ENCODE results near the gene CSNK1D. TPM values are rescaled to one million over a fixed set of nuclear protein-coding genes. Genes with fewer than 3 reads are reported as not detected.

Gene CSNK1D
- total RNA-seq, 4 donors from 2014 or later, result 148 to 232 (median 215) TPM

DNA sequence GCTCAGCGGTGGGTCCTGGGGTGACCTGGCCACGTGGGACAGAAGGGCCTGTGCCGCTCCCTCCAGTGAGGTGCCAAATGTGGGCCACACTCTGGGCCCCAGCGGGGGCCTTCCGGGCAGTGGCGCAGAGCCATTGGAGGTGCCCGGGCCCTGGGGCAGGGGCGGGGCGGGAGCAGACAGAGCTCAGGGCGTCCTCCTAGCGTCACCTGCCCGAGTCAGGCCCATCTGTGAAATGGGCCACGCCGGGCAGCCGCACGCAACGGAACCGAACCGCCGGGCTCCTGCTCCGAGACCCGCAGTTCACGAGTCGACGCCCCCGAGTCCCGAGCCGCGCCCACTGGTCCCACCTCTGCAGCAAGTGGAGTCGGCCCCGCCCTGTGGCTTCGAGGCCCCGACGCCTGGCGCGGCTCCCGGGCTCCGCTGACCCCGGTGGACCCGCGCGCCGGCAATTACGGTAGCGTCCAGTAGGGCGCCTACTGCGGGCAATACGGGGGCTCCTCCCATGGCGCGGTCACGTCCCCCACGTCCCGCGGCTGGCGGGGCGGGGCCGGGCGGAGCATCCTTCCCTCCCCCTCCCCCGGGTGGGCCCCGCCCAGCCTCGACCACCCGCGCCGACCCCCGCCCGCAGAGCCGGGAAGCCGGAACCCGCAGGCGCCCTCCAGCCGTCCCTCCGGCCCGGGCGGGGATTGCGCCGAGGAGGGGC is 42.7 kb downstream of the CSNK1D start:
- peak; percentile 74 to 93 (median 92) for DNase-seq
- peaks cover 0 to 64% (median 29%) of the 10 kb centered on the region in 4 donors for H3K4me1 ChIP-seq
- no peaks in the 10 kb centered on the region for H3K27me3 ChIP-seq
- H3K9me3 ChIP-seq, result no peaks in the 10 kb centered on the region
- TF ChIP-seq, protein P1, sequence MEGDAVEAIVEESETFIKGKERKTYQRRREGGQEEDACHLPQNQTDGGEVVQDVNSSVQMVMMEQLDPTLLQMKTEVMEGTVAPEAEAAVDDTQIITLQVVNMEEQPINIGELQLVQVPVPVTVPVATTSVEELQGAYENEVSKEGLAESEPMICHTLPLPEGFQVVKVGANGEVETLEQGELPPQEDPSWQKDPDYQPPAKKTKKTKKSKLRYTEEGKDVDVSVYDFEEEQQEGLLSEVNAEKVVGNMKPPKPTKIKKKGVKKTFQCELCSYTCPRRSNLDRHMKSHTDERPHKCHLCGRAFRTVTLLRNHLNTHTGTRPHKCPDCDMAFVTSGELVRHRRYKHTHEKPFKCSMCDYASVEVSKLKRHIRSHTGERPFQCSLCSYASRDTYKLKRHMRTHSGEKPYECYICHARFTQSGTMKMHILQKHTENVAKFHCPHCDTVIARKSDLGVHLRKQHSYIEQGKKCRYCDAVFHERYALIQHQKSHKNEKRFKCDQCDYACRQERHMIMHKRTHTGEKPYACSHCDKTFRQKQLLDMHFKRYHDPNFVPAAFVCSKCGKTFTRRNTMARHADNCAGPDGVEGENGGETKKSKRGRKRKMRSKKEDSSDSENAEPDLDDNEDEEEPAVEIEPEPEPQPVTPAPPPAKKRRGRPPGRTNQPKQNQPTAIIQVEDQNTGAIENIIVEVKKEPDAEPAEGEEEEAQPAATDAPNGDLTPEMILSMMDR (IDR thresholded peaks at IDR 0.05), result peak; percentile 59 to 74 (median 69)
- TF ChIP-seq POLR2A (IDR thresholded peaks at IDR 0.05), result no peak
- no peaks in the 10 kb centered on the region for H3K36me3 ChIP-seq
- H3K4me3 ChIP-seq, result peak overlapping the region; percentile 60 to 89 (median 69)
- peak overlapping the region; percentile 95 to 99 (median 96) for H3K27ac ChIP-seq

DNA sequence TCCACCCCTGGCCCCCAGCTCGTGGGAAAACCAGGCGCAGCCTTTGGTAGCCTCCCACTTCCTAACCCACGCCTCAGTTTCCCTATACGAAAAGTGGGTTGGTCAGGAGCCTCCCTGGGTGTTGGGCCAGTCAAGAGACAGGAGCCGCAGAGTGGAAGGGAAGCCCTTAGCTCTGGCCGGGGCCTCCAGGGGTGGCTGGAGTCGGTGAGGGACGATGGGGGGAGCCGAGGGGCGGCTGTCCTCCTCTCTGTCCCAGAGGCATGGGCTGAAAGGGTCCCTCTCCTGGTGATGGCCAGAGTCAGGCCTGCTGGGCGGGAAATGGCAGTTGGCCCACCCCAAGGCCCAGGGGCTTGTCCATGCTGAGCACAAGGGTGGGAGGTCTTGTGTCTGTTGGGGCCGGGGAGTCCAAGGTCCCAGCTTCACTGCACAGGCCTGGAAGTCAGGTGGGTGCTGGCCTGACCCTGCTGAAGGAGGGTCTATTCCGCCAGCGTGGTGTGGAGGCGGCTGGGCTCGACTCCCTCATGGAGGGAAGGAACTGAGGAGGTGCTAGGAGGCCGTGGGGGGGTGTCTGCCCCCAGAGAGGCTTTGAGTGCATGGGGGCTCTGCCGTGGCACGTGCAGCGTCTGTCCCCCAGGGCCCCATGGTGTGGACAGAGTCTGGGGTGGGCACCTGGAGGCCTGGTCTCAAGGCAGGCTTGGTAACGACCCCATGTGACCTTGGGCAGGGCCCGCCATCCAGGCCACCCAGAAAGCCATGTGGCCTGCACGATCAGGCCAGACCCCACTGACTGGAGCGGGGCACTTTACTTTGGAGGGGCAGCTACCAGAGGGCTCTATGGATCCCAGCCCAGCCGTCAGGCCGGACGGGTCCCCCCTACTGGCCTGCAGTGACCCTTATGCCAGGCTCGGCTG is 43.5 kb downstream of the CSNK1D start:
- TF ChIP-seq POLR2A (IDR thresholded peaks at IDR 0.05), result no peak
- TF ChIP-seq, protein P1 (IDR thresholded peaks at IDR 0.05), result no peak
- no peaks in the 10 kb centered on the region for H3K9me3 ChIP-seq
- no peaks in the 10 kb centered on the region for H3K36me3 ChIP-seq
- H3K27me3 ChIP-seq, result no peaks in the 10 kb centered on the region
- DNase-seq, result no peak
- H3K4me1 ChIP-seq, result peaks cover 0 to 56% (median 27%) of the 10 kb centered on the region in 4 donors
- peak overlapping the region; percentile 73 to 89 (median 76) for H3K4me3 ChIP-seq
- peak overlapping the region; percentile 95 to 99 (median 96) for H3K27ac ChIP-seq

DNA sequence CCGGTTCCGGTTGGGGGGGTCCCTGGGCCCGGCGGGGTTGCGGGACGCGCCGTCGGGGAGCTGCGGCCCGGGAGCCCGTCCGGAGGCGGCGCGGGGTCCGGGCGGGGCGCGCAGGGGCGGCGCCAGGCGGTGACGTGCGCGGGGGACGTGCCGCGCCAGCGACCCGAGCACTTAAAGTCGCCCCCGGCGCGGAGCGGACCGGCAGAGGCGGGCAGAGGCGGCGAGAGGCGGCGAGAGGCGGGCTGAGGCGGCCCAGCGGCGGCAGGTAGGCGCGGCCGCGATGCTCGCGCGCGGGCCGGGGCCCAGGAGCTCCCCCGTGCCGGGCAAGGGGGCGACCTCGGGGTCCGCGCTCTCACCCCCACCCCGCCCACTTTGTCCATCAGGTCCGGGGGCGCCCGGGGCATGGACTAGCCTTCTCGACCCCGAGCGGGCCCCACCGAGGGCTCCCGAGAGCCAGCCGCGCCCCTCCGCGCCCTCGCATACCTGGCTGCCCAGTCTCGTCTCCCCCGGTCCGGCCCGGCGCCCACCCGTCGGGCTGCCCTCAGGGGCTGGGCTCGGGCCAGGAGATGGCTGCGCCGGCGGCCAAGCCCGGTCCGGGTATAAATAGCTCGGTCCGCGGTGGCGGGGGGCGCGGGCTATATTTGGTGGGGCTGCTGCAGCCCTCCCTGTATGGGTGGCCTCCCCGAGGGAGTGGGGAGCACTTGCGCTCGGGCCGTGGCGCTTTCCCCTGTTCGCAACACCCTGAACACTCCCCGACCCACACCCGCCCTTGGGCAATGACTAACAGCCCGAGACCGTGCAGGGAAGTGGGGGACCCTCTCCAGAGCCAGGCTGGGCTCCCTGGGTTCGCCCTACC is 44.4 kb downstream of the CSNK1D start, which contains the start of gene SLC16A3:
TSS of gene SLC16A3 (plus strand) at position 201 of the 856 bp plus-strand sequence. CDS start 6,967 bp downstream, outside the sequence.
- Histone ChIP-seq H3K27me3 (no peaks in the 10 kb centered on the region), H3K9me3 (no peaks in the 10 kb centered on the region), H3K36me3 (no peaks in the 10 kb centered on the region), H3K4me3 (peak within 1 kb of the TSS; percentile 73 to 89 (median 76)), H3K27ac (peak within 1 kb of the TSS; percentile 95 to 99 (median 96)), H3K4me1 (peaks cover 0 to 49% (median 27%) of the 10 kb centered on the region in 4 donors)
- peak in 1 of 2 donors; percentile 83 for TF ChIP-seq POLR2A (IDR thresholded peaks at IDR 0.05)
- TF ChIP-seq, protein P1 (IDR thresholded peaks at IDR 0.05), result no peak
- DNase-seq, result peak; percentile 70 to 88 (median 85)

DNA sequence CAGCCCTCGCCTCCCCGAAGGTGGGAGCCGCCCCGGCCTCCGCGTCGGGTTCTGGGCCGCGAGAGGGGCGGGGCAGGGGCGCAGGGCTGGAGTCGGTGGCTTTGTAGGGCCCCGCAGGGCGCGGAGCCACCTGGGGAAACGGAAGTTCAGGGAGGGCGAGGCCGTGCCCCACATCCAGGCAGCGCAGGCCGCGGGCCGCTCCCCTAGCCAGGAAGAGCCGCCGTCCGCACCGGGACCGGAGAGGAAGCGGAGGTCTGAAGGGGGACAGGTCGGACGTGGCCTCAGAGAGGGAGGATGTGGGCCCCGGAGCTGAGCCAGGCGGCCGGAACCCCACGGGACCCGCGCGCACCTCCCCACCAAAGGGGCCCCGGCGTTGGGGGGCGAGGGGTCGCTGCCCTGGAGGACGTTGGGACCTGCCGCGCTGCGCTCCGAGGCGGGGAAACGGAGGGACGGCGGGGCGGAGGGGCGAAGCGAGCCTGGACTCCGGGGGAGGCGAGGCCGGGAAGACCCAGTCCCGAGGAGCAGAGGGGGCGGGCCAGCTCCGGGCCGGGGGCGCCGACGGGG is 45.1 kb downstream of the CSNK1D start:
- peak; percentile 77 to 89 (median 80) for DNase-seq
- Histone ChIP-seq H3K27ac (peak overlapping the region; percentile 95 to 99 (median 96)), H3K27me3 (no peaks in the 10 kb centered on the region), H3K36me3 (no peaks in the 10 kb centered on the region), H3K9me3 (no peaks in the 10 kb centered on the region), H3K4me3 (peak overlapping the region; percentile 73 to 89 (median 76)), H3K4me1 (peaks cover 0 to 46% (median 27%) of the 10 kb centered on the region in 4 donors)
- TF ChIP-seq, protein P1 (IDR thresholded peaks at IDR 0.05), result no peak
- peak in 1 of 2 donors; percentile 45 for TF ChIP-seq POLR2A (IDR thresholded peaks at IDR 0.05)
